Trophoblast cell (in vitro differentiated cells and primary cell): Measurements from ENCODE around the gene CNPPD1.

Source experiments
- DNase-seq, 2 donors: peaks; one replicate each; pipeline ENCODE4 v3.0.0-alpha.2; 2016
- H2AFZ ChIP-seq: 2 replicates; pipeline ENCODE4 v1.6.1; 2013; ENCODE audit warnings: low read length, moderate library complexity, mild to moderate bottlenecking; ENCODE audit not compliant: insufficient read depth, poor library complexity
- H2AK5ac ChIP-seq: 2 replicates; pipeline ENCODE4 v1.6.1; 2013; ENCODE audit warnings: mild to moderate bottlenecking, low read length
- H2BK120ac ChIP-seq: 2 replicates; pipeline ENCODE4 v1.6.1; 2013; ENCODE audit warnings: low read length, mild to moderate bottlenecking, moderate library complexity; ENCODE audit not compliant: insufficient read depth, poor library complexity
- H2BK12ac ChIP-seq: 2 replicates; pipeline ENCODE4 v1.6.1; 2013; ENCODE audit warnings: mild to moderate bottlenecking, low read length, moderate library complexity
- H2BK5ac ChIP-seq: 2 replicates; pipeline ENCODE4 v1.6.1; 2013; ENCODE audit warnings: low read length, low read depth, moderate library complexity, mild to moderate bottlenecking; ENCODE audit not compliant: poor library complexity
- H3K14ac ChIP-seq: 2 replicates; pipeline ENCODE4 v1.6.1; 2013; ENCODE audit warnings: mild to moderate bottlenecking, low read length
- H3K18ac ChIP-seq: 2 replicates; pipeline ENCODE4 v1.6.1; 2013; ENCODE audit warnings: mild to moderate bottlenecking, low read length
- H3K23ac ChIP-seq: 2 replicates; pipeline ENCODE4 v1.6.1; 2013; ENCODE audit warnings: low read length
- H3K27ac ChIP-seq: 2 replicates; pipeline ENCODE4 v1.5.1; 2013; ENCODE audit warnings: low read depth, mild to moderate bottlenecking, inconsistent platforms, low read length, moderate library complexity
- H3K27me3 ChIP-seq: 2 replicates; pipeline ENCODE4 v1.6.1; 2013; ENCODE audit warnings: inconsistent platforms, mild to moderate bottlenecking, low read length, moderate library complexity; ENCODE audit not compliant: insufficient read depth
- H3K36me3 ChIP-seq, 2 experiments: 1 replicate in 1 of 2; 2 replicates in 1 of 2; pipeline ENCODE4 v1.6.1; 2013; ENCODE audit warnings: low read length in 2 of 2, mild to moderate bottlenecking in 2 of 2, moderate library complexity in 1 of 2; ENCODE audit not compliant: insufficient read depth in 2 of 2, control insufficient read depth in 1 of 2
- H3K4ac ChIP-seq: 2 replicates; pipeline ENCODE4 v1.6.1; 2013; ENCODE audit warnings: low read depth, mild to moderate bottlenecking, low read length, moderate library complexity
- H3K4me1 ChIP-seq, 2 experiments: 1 replicate in 1 of 2; 2 replicates in 1 of 2; pipeline ENCODE4 v1.6.1; 2013; ENCODE audit warnings: low read length in 2 of 2, mild to moderate bottlenecking in 2 of 2, moderate library complexity in 1 of 2; ENCODE audit not compliant: insufficient read depth in 2 of 2, control insufficient read depth in 1 of 2
- H3K4me2 ChIP-seq: 2 replicates; pipeline ENCODE4 v1.6.1; 2013; ENCODE audit warnings: inconsistent platforms, mild to moderate bottlenecking, low read length, moderate library complexity
- H3K4me3 ChIP-seq: 2 replicates; pipeline ENCODE4 v1.5.1; 2013; ENCODE audit warnings: mild to moderate bottlenecking, low read depth, low read length, inconsistent platforms
- H3K79me1 ChIP-seq: one replicate; pipeline ENCODE4 v1.6.1; 2013; ENCODE audit warnings: low read length
- H3K79me2 ChIP-seq: 2 replicates; pipeline ENCODE4 v1.6.1; 2013; ENCODE audit warnings: low read length, mild to moderate bottlenecking; ENCODE audit not compliant: control insufficient read depth, insufficient read depth, poor library complexity
- H3K9ac ChIP-seq: 2 replicates; pipeline ENCODE4 v1.6.1; 2013; ENCODE audit warnings: mild to moderate bottlenecking, low read length
- H3K9me3 ChIP-seq: 2 replicates; pipeline ENCODE4 v1.6.1; 2013; ENCODE audit warnings: low read depth, mild to moderate bottlenecking, control low read depth, inconsistent platforms, low read length; ENCODE audit not compliant: insufficient read depth
- H4K12ac ChIP-seq: 2 replicates; pipeline ENCODE4 v1.6.1; 2013; ENCODE audit warnings: low read depth, mild to moderate bottlenecking, low read length, moderate library complexity
- H4K8ac ChIP-seq: 2 replicates; pipeline ENCODE4 v1.6.1; 2013; ENCODE audit warnings: low read depth, mild to moderate bottlenecking, low read length, moderate library complexity
- H4K91ac ChIP-seq: one replicate; pipeline ENCODE4 v1.6.1; 2013; ENCODE audit warnings: low read depth, mild to moderate bottlenecking, low read length, moderate library complexity
- WGBS: extraction: QIAGEN DNeasy Blood & Tissue Kit; methylation state at CpG from one replicate; pipeline ENCODE4 v1.1.7; 2013; ENCODE audit warnings: missing lambda C conversion rate; ENCODE audit not compliant: insufficient read length, insufficient coverage; ENCODE audit errors: extremely low coverage; 5-methylcytosine and 5-hydroxymethylcytosine counted together

The CNPPD1 gene

GRCh38 chr2:219149667-219150066 lies 27.1 kb downstream of the CNPPD1 start:
- Histone ChIP-seq H2BK120ac (no peak overlapping the region), H3K4me3 (no peak overlapping the region), H3K4ac (no peak overlapping the region), H3K79me1 (no peaks in the 10 kb centered on the region), H4K12ac (no peak overlapping the region), H2AFZ (no peak overlapping the region), H3K79me2 (no peaks in the 10 kb centered on the region), H2AK5ac (no peak overlapping the region), H3K4me1 (no peaks in the 10 kb centered on the region), H4K8ac (no peak overlapping the region), H3K14ac (no peak overlapping the region), H2BK5ac (no peak overlapping the region), H4K91ac (no peak overlapping the region), H3K9ac (no peak overlapping the region), H2BK12ac (no peak overlapping the region), H3K27ac (no peak overlapping the region), H3K4me2 (no peak overlapping the region), H3K36me3 (peaks cover 0 to 4% of the 10 kb centered on the region in 2 experiments), H3K18ac (no peak overlapping the region), H3K23ac (no peak overlapping the region), H3K9me3 (no peaks in the 10 kb centered on the region), H3K27me3 (no peaks in the 10 kb centered on the region)
- DNase-seq = no peak
- no CpG with 5 or more reads among the region's 1 CpG for WGBS

DNA sequence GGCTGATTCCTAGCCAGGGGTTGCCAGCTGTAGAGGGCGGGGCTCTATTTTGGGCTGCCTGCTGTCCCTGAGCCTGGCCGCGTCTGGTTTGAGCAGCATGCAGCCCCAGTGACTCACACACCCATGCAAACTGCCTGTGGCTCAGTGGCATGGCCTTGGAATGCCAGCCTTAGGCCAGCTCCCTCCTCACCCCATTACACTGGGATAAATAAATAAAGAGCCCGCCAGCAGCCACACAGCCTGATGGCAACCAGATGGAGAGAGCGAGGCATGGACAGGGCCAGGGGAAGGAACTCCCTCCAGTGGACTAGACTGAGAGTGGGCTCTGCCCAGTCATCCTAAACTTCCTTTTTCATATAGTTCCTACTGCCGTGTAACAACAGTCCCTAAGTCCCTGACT lies 34.4 kb downstream of the CNPPD1 start:
- peaks cover 0 to 5% of the 10 kb centered on the region in 2 experiments for H3K4me1 ChIP-seq
- H2BK12ac ChIP-seq = no peak overlapping the region
- no peak overlapping the region for H2BK5ac ChIP-seq
- no peaks in the 10 kb centered on the region for H3K79me2 ChIP-seq
- H3K27ac ChIP-seq = no peak overlapping the region
- H3K36me3 ChIP-seq = peaks cover 0 to 7% of the 10 kb centered on the region in 2 experiments
- H3K4me3 ChIP-seq = no peak overlapping the region
- H3K18ac ChIP-seq = no peak overlapping the region
- H3K4ac ChIP-seq = no peak overlapping the region
- no peak overlapping the region for H4K8ac ChIP-seq
- no CpG with 5 or more reads among the region's 6 CpGs for WGBS
- no peak overlapping the region for H2BK120ac ChIP-seq
- H4K12ac ChIP-seq = no peak overlapping the region
- H3K9me3 ChIP-seq = no peaks in the 10 kb centered on the region
- H4K91ac ChIP-seq = no peak overlapping the region
- H3K4me2 ChIP-seq = no peak overlapping the region
- no peak overlapping the region for H3K14ac ChIP-seq
- H3K9ac ChIP-seq = no peak overlapping the region
- H3K79me1 ChIP-seq = no peaks in the 10 kb centered on the region
- no peak overlapping the region for H3K23ac ChIP-seq
- no peak for DNase-seq
- H2AFZ ChIP-seq = no peak overlapping the region
- no peaks in the 10 kb centered on the region for H3K27me3 ChIP-seq
- no peak overlapping the region for H2AK5ac ChIP-seq

DNA sequence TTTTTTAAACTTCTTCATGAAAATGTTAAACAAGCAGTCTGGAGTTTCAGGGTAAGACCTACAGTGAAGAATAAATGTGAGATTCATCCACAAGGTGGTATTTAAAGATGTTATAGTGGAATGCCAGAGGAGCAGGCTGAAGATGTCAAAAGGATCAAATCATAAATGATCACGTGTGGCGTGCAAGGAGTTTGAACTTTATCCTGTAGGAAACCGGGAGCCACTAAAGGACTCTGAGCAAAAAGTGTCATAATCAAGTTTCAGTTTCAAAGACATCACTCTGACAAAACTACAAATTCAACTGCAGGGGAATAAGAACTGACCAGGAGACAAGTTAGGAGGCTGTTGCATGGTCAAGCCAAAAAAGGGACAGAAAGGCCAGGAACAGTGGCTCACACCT lies 36.0 kb downstream of the CNPPD1 start:
- Histone ChIP-seq H3K23ac (no peak overlapping the region), H4K12ac (no peak overlapping the region), H3K4ac (no peak overlapping the region), H3K9ac (no peak overlapping the region), H2AFZ (no peak overlapping the region), H3K27me3 (no peaks in the 10 kb centered on the region), H3K4me2 (no peak overlapping the region), H3K79me2 (no peaks in the 10 kb centered on the region), H4K91ac (no peak overlapping the region), H3K14ac (no peak overlapping the region), H2BK120ac (no peak overlapping the region), H3K9me3 (no peaks in the 10 kb centered on the region), H4K8ac (no peak overlapping the region), H3K18ac (no peak overlapping the region), H3K4me1 (peaks cover 0 to 5% of the 10 kb centered on the region in 2 experiments), H2BK12ac (no peak overlapping the region), H3K4me3 (no peak overlapping the region), H3K36me3 (peaks cover 0 to 3% of the 10 kb centered on the region in 2 experiments), H3K79me1 (no peaks in the 10 kb centered on the region), H2BK5ac (no peak overlapping the region), H3K27ac (no peak overlapping the region), H2AK5ac (no peak overlapping the region)
- no peak for DNase-seq
- whole genome bisulfite sequencing = no CpG with 5 or more reads among the region's 3 CpGs

DNA sequence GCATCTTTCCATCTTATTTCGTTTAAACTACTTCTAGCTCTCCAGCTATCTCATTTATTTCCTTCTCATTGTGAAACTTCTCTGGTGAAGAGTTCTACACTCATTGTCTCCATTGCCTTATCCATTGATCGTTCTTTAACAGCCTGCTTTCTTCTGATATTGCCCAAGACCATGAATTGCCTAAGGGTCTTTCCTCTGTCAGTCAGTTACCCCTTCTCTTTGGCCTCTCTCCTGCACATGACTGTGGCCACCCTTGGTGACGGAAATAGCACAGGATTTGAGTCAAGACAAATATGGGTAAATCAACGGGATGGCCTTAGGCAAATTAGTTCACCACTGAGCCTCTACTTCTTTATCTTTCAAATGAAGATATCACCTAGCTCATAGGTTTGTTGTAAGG lies 42.7 kb downstream of the CNPPD1 start:
- 100% methylated on average over 1 of the region's 4 CpGs for WGBS

More for the DNA sequence above, 42.7 kb downstream of the CNPPD1 start:
- H4K8ac ChIP-seq = no peak overlapping the region
- no peak overlapping the region for H3K4me2 ChIP-seq
- no peaks in the 10 kb centered on the region for H3K36me3 ChIP-seq
- H2BK12ac ChIP-seq = no peak overlapping the region
- no peaks in the 10 kb centered on the region for H3K79me1 ChIP-seq
- no peak overlapping the region for H4K12ac ChIP-seq
- no peak overlapping the region for H3K18ac ChIP-seq
- H3K23ac ChIP-seq = no peak overlapping the region
- DNase-seq = no peak
- no peak overlapping the region for H2AK5ac ChIP-seq
- no peaks in the 10 kb centered on the region for H3K79me2 ChIP-seq
- H3K9ac ChIP-seq = no peak overlapping the region
- H2BK5ac ChIP-seq = no peak overlapping the region
- H3K4me3 ChIP-seq = no peak overlapping the region
- H3K27ac ChIP-seq = no peak overlapping the region
- H4K91ac ChIP-seq = no peak overlapping the region
- H3K14ac ChIP-seq = no peak overlapping the region
- H2AFZ ChIP-seq = no peak overlapping the region
- H3K9me3 ChIP-seq = no peaks in the 10 kb centered on the region
- H3K4me1 ChIP-seq = no peaks in the 10 kb centered on the region
- H2BK120ac ChIP-seq = no peak overlapping the region
- no peaks in the 10 kb centered on the region for H3K27me3 ChIP-seq
- no peak overlapping the region for H3K4ac ChIP-seq
